GM12878 (cell line): ENCODE data around the gene SSB. TPM values are rescaled to one million over a fixed set of nuclear protein-coding genes. Genes with fewer than 3 reads are reported as not detected.
A peak's percentile ranks its signal among the peaks of the same experiment; 100 is the strongest.

Experiments
- BACH1 ChIP-seq: fragments of 450-650 bp; IDR thresholded peaks from 2 replicates; pipeline ENCODE4 v1.6.1; 2017; ENCODE audit warnings: mild to moderate bottlenecking, borderline replicate concordance
- CBX3 ChIP-seq: fragments of 200-600 bp; sonication (generic); IDR thresholded peaks from 2 replicates; pipeline ENCODE4 v1.6.1; 2016; ENCODE audit warnings: low read depth, borderline replicate concordance
- CHD1 ChIP-seq: IDR thresholded peaks from 2 replicates; pipeline ENCODE4 v1.6.1; 2012; ENCODE audit warnings: low read depth, low read length, improper control_type of control experiment
- DPF2 ChIP-seq: fragments of 450-650 bp; IDR thresholded peaks from 2 replicates; pipeline ENCODE4 v1.6.1; 2017; ENCODE audit warnings: mild to moderate bottlenecking
- FOXM1 ChIP-seq: IDR thresholded peaks from 2 replicates; pipeline ENCODE4 v1.6.1; 2012; ENCODE audit warnings: low read depth, mild to moderate bottlenecking, inconsistent platforms, low read length, moderate library complexity
- IRF3 ChIP-seq: fragments of 450-650 bp; IDR thresholded peaks from 2 replicates; pipeline ENCODE4 v1.6.1; 2014; ENCODE audit warnings: mild to moderate bottlenecking
- IRF5 ChIP-seq: fragments of 450-650 bp; IDR thresholded peaks from 2 replicates; pipeline ENCODE4 v1.6.1; 2017; ENCODE audit warnings: borderline replicate concordance
- KDM1A ChIP-seq: fragments of 200-600 bp; sonication (generic); IDR thresholded peaks from 2 replicates; pipeline ENCODE4 v1.6.1; 2016; ENCODE audit warnings: borderline replicate concordance
- MTA2 ChIP-seq: fragments of 450-650 bp; IDR thresholded peaks from 2 replicates; pipeline ENCODE4 v1.6.1; 2016; ENCODE audit warnings: low read depth, mild to moderate bottlenecking, moderate library complexity
- PML ChIP-seq: IDR thresholded peaks from 2 replicates; pipeline ENCODE4 v1.6.1; 2012; ENCODE audit warnings: low read length, inconsistent platforms
- RFX5 ChIP-seq: IDR thresholded peaks from 2 replicates; pipeline ENCODE4 v1.6.1; 2011; ENCODE audit warnings: low read depth, low read length, improper control_type of control experiment
- SIN3A ChIP-seq: IDR thresholded peaks from 2 replicates; pipeline ENCODE4 v1.6.1; 2012; ENCODE audit warnings: low read depth, low read length, improper control_type of control experiment
- SKIL ChIP-seq: fragments of 450-650 bp; IDR thresholded peaks from 2 replicates; pipeline ENCODE4 v1.6.1; 2017; ENCODE audit warnings: mild to moderate bottlenecking, low read depth, inconsistent platforms; ENCODE audit not compliant: poor library complexity, severe bottlenecking
- SMAD5 ChIP-seq: IDR thresholded peaks from 2 replicates; pipeline ENCODE4 v1.6.1; 2016; ENCODE audit warnings: antibody characterized with exemption, low read depth
- SREBF1 ChIP-seq: IDR thresholded peaks from 2 replicates; pipeline ENCODE4 v1.6.1; 2012; ENCODE audit warnings: mild to moderate bottlenecking, low read length
- SREBF2 ChIP-seq: IDR thresholded peaks from 2 replicates; pipeline ENCODE4 v1.6.1; 2012; ENCODE audit warnings: mild to moderate bottlenecking, low read length
- TCF3 ChIP-seq: IDR thresholded peaks from 2 replicates; pipeline ENCODE4 v1.6.1; 2012; ENCODE audit warnings: low read depth, mild to moderate bottlenecking, low read length, borderline replicate concordance; ENCODE audit not compliant: insufficient read depth
- USF2 ChIP-seq: IDR thresholded peaks from 2 replicates; pipeline ENCODE4 v1.6.1; 2011; ENCODE audit warnings: low read depth, low read length, improper control_type of control experiment, borderline replicate concordance
- ZBTB33 ChIP-seq: fragments of 450-650 bp; IDR thresholded peaks from 2 replicates; pipeline ENCODE4 v1.6.1; 2017; ENCODE audit warnings: mild to moderate bottlenecking
- polyA plus RNA-seq, 11 experiments: library from polyadenylated mRNA; depleted of rRNA in 4 of 11; unstranded in 6 of 11; stranded (reverse) in 5 of 11; fragments of >200 nt; fragmentation: Nextera tagmentation in 4 of 11; fragmentation: Illumina TruSeq in 1 of 11; extraction: Ambion mirVana in 4 of 11; extraction: Trizol in 1 of 11; gene quantifications; 1 replicate in 1 of 11; 2 replicates in 10 of 11; pipeline versions ENCODE4 v1.2.1 to v1.2.3, GENCODE V29; 2011 to 2016; ENCODE audit warnings: inconsistent platforms in 2 of 11, missing spikeins in 2 of 11, low read depth in 1 of 11
- total RNA-seq, 4 experiments: library from RNA; depleted of rRNA in 3 of 4; stranded (reverse); fragments of >200 nt in 3 of 4; fragmentation: Illumina TruSeq in 1 of 4; extraction: Trizol in 1 of 4; gene quantifications; 2 replicates each; pipeline versions ENCODE4 v1.2.1 to v1.2.3, GENCODE V29; 2013 to 2021

The SSB gene
- total and polyA plus RNA-seq, 10 of the 15 experiments (the other 5 are each of a cell fraction or from before 2014, with no cell fraction given): 103 to 313 (median 200) TPM

- no peak for TF ChIP-seq SKIL
- no peak for TF ChIP-seq MTA2
- TF ChIP-seq SIN3A: no peak
- TF ChIP-seq ZBTB33: no peak
- no peak for TF ChIP-seq SREBF1
- no peak for TF ChIP-seq RFX5
- TF ChIP-seq KDM1A: no peak
- TF ChIP-seq CHD1: no peak
- TF ChIP-seq FOXM1: no peak
- peak; percentile 61; the same call in 1 of the 2 replicates for TF ChIP-seq TCF3
- peak; percentile 49; the same call in 1 of the 2 replicates for TF ChIP-seq PML
- TF ChIP-seq IRF5: no peak
- TF ChIP-seq USF2: no peak
- TF ChIP-seq DPF2: peak; percentile 86
- no peak for TF ChIP-seq SMAD5
- TF ChIP-seq IRF3: no peak
- TF ChIP-seq SREBF2: no peak
- TF ChIP-seq CBX3: no peak
- TF ChIP-seq BACH1: peak; percentile 82; the same call in 1 of the 2 replicates
Measured at GRCh38 chr2:169824373-169825333, 26.0 kb downstream of the SSB start, which contains the start of gene METTL5 (continued).
